Measurements from ENCODE around the gene AVL9. TPM values are rescaled to one million over a fixed set of nuclear protein-coding genes. Genes with fewer than 3 reads are reported as not detected.

Gene AVL9
- polyA plus RNA-seq, 1 of the 3 experiments (the other 2 are of a cell fraction) = 8.9 TPM

GRCh38 chr7:32535162-32535702 is 39.9 kb downstream of the AVL9 start (continued):
- TF ChIP-seq RCOR1 (IDR thresholded peaks at IDR 0.05; ENCODE audit: low read length) = no peak
- TF ChIP-seq PBX3 (IDR thresholded peaks at IDR 0.05) = no peak
- no peak for TF ChIP-seq NFIC (IDR thresholded peaks at IDR 0.05; ENCODE audit: borderline replicate concordance)
- no peak for TF ChIP-seq MXI1 (IDR thresholded peaks at IDR 0.05; ENCODE audit: low read depth, low read length)
- no peak for TF ChIP-seq EZH2phosphoT487 (IDR thresholded peaks at IDR 0.05; ENCODE audit: borderline replicate concordance, low read depth)
- TF ChIP-seq RFX5 (IDR thresholded peaks at IDR 0.05; ENCODE audit: low read length) = no peak
- no peak for TF ChIP-seq SMC3 (IDR thresholded peaks at IDR 0.05; ENCODE audit: low read depth, low read length)
- no peak for TF ChIP-seq USF2 (IDR thresholded peaks at IDR 0.05; ENCODE audit: borderline replicate concordance, low read depth, low read length)
- TF ChIP-seq IRF3 (IDR thresholded peaks at IDR 0.05; ENCODE audit: low read depth, low read length) = no peak

- DNase-seq = no peak
- H3K4me1 ChIP-seq (ENCODE audit: control insufficient read depth in 1 of 2, insufficient read depth in 2 of 2, low read depth in 1 of 2, low read length in 1 of 2) = peaks cover 0 to 7% of the 10 kb centered on the region in 2 experiments; a peak in 3 of 4 replicates
- 0 out of 4 replicates have a peak overlapping the region, but pooled peaks of 1 of the 2 experiments have one; percentile 23 for H3K27ac ChIP-seq (ENCODE audit: low read depth in 2 of 2, low read length in 1 of 2)
- WGBS (ENCODE audit: low lambda C conversion rate) = 96% methylated on average over 2 of the region's 2 CpGs
- ChIA-PET CTCF (interaction anchor here (1.5 kb wide), 1 partner anchor 10 kb away, joined by 4 read pairs; no protein-coding TSS in a partner anchor), POLR2A (no interaction called here)
- H3F3A ChIP-seq (replicated peaks; ENCODE audit: insufficient read depth) = peaks cover 17% of the 10 kb centered on the region
- H3K9me2 ChIP-seq = no peaks in the 10 kb centered on the region
- H3K9ac ChIP-seq = no peak overlapping the region
- no peak overlapping the region for H2AFZ ChIP-seq (ENCODE audit: low read depth)
- no peaks in the 10 kb centered on the region for H3K9me3 ChIP-seq
- no peak overlapping the region for H3K4me2 ChIP-seq
- H3K79me2 ChIP-seq (ENCODE audit: insufficient read depth) = peaks cover 74% of the 10 kb centered on the region
- peaks cover 7 to 10% of the 10 kb centered on the region in 2 experiments for H3K36me3 ChIP-seq (replicated peaks in 1 of 2; ENCODE audit: control insufficient read depth in 1 of 2, insufficient read depth in 2 of 2, low read length in 1 of 2)
- no peaks in the 10 kb centered on the region for H3K27me3 ChIP-seq (ENCODE audit: insufficient read depth)
- peaks cover 40% of the 10 kb centered on the region for H4K20me1 ChIP-seq (ENCODE audit: insufficient read depth)
- H3K4me3 ChIP-seq (ENCODE audit: low read depth in 2 of 2, low read length in 1 of 2) = no peak overlapping the region
- TF ChIP-seq ELF1 (IDR thresholded peaks at IDR 0.05) = no peak
- no peak for TF ChIP-seq TEAD4 (IDR thresholded peaks at IDR 0.05; ENCODE audit: borderline replicate concordance, insufficient read depth)
- no peak for TF ChIP-seq IRF3 (IDR thresholded peaks at IDR 0.05; ENCODE audit: low read depth, low read length)
- TF ChIP-seq REST (IDR thresholded peaks at IDR 0.05; ENCODE audit: low read depth, low read length) = no peak
- no peak for TF ChIP-seq TAF1 (IDR thresholded peaks at IDR 0.05; ENCODE audit: borderline replicate concordance, low read depth, low read length)
- no peak for TF ChIP-seq ZBTB33 (IDR thresholded peaks at IDR 0.05; ENCODE audit: borderline replicate concordance, low read depth)
- no peak for TF ChIP-seq RCOR1 (IDR thresholded peaks at IDR 0.05; ENCODE audit: low read length)
- no peak for TF ChIP-seq USF2 (IDR thresholded peaks at IDR 0.05; ENCODE audit: borderline replicate concordance, low read depth, low read length)
- no peak for TF ChIP-seq FOXM1 (IDR thresholded peaks at IDR 0.05; ENCODE audit: low read depth)
- no peak for TF ChIP-seq GATA2 (CRISPR knock-in tag; IDR thresholded peaks at IDR 0.05)
- TF ChIP-seq GABPA (IDR thresholded peaks at IDR 0.05; ENCODE audit: low read depth) = no peak
- no peak for TF ChIP-seq MEF2A (IDR thresholded peaks at IDR 0.05; ENCODE audit: borderline replicate concordance, low read depth)
- no peak for TF ChIP-seq SMC3 (IDR thresholded peaks at IDR 0.05; ENCODE audit: low read depth, low read length)
These were observed 40.7 kb downstream of the AVL9 start for GRCh38 chr7:32536016-32536415.
